ENCODE data around the gene GRIP1.
"Not testable (repeated sequence)": the region's sequence is repeated elsewhere in the genome, so short reads cannot be mapped to it uniquely, and the experiment has no call there.

The GRIP1 gene

DNA sequence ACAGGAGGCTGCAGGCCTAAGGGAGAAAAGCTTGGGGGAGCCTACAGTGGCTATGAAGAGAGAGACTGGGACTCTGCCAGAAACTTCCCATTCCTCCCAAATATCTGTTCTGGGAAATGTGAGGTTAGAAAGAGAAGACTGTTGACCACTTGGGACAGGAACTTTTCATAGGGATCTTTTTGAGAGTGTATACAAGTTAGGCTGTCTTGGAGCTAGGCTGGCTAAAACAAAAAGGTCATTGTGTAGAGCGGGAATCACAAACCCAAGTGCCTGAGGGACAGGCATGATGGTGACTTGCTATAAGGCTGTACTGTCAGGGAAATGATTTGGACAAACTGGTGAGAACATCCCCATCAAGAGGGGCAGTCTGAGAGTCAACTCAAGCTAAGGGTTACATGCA, 175.1 kb downstream of the GRIP1 start:
- DNase-seq (ENCODE audit: insufficient read length) (no peak), FAIRE-seq (no peak)
- TF ChIP-seq TAF1 (IDR thresholded peaks at IDR 0.05; ENCODE audit: borderline replicate concordance, low read depth, low read length) (no peak), POLR2A (IDR thresholded peaks at IDR 0.05; ENCODE audit: low read depth, low read length) (no peak), POLR2AphosphoS5 (IDR thresholded peaks at IDR 0.05; ENCODE audit: low read depth, low read length) (no peak)

DNA sequence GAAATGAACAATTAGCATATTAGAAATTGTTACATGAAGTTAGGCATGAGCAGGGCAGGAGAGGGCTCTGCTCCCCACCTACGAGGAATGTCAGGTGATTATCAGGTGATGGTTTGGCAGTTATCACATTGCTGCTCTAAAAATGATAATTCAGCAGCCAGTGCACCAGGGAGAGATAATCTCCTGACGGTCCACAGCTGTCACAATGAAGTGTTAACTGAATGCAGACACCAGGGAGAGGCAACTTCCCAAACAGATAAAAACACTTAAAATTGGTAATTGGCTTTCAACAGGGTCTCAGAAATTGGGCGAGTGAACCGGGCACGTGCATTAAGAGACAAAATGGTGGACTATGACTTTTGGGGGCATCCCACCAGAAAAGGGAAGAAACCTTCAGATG, 176.0 kb downstream of the GRIP1 start:
- no peak for TF ChIP-seq POLR2AphosphoS5 (IDR thresholded peaks at IDR 0.05; ENCODE audit: low read depth, low read length)
- TF ChIP-seq POLR2A (IDR thresholded peaks at IDR 0.05; ENCODE audit: low read depth, low read length), result no peak
- no peak for TF ChIP-seq TAF1 (IDR thresholded peaks at IDR 0.05; ENCODE audit: borderline replicate concordance, low read depth, low read length)
- FAIRE-seq, result no peak
- no peak for DNase-seq (ENCODE audit: insufficient read length)

DNA sequence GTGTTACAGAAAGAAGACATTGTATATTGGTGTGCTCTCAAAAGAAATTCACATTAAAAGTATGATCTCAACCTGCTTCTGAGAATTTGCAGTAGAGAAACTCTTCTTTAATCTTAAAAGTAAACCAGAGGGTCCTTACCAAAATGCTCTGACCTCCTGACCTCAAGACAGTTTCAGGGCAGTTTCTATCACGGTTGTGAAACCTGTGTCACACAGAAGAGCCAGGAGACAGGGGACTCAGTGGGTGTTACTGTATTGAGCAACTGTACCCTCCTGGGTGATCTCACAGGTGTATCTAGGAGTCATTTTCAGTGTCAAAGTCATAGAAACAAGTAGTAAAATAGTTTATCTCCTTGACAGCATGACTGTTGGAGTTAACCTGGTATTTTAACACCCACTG, 178.0 kb downstream of the GRIP1 start:
- FAIRE-seq, result peak; percentile 88
- no peak for TF ChIP-seq POLR2A (IDR thresholded peaks at IDR 0.05; ENCODE audit: low read depth, low read length)
- TF ChIP-seq POLR2AphosphoS5 (IDR thresholded peaks at IDR 0.05; ENCODE audit: low read depth, low read length), result no peak
- no peak for TF ChIP-seq TAF1 (IDR thresholded peaks at IDR 0.05; ENCODE audit: borderline replicate concordance, low read depth, low read length)

DNA sequence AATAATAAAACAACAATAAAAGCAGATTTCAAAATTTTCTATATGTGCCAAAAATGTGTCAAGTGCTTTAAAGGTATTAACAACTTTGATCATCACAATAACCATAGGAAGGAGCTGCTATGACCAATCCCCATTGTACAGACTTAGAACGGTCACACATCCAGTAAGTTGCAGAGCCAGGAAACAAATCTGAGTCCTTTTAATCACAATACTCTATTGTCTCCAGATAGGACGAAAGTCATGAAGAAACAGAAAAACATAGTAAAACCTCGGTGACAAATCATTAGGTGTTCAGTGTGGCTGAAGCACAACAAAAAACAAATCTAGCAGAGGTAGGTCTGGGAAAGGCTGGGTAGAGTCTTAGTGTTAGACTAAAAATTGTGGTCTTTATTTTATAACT, 178.8 kb downstream of the GRIP1 start:
- no peak for FAIRE-seq
- TF ChIP-seq POLR2AphosphoS5 (IDR thresholded peaks at IDR 0.05; ENCODE audit: low read depth, low read length) (no peak), POLR2A (IDR thresholded peaks at IDR 0.05; ENCODE audit: low read depth, low read length) (no peak), TAF1 (IDR thresholded peaks at IDR 0.05; ENCODE audit: borderline replicate concordance, low read depth, low read length) (no peak)
- DNase-seq (ENCODE audit: insufficient read length), result no peak

More for the DNA sequence above, 178.0 kb downstream of the GRIP1 start:
- peak; percentile 5 for DNase-seq (ENCODE audit: insufficient read length)

DNA sequence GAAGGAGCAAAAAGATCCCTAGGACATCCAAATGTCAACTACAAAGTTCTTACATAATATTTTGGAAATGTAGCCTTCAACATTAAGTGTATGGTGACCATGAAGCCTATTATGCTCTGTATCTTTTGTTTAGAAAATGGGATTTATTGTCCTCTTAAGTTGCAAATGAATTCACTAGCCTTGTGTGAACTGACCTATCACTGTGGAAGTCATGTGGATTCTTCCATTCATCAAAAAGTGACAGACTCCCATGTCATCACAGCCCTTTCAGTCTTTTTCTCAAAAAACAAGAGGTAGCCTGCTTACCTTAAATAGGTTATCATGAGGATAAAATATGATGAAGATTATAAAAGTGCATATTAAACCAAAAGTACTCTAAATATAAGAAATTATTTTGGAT, 179.9 kb downstream of the GRIP1 start:
- TF ChIP-seq POLR2AphosphoS5 (IDR thresholded peaks at IDR 0.05; ENCODE audit: low read depth, low read length) (no peak), TAF1 (IDR thresholded peaks at IDR 0.05; ENCODE audit: borderline replicate concordance, low read depth, low read length) (no peak), POLR2A (IDR thresholded peaks at IDR 0.05; ENCODE audit: low read depth, low read length) (no peak)
- no peak for DNase-seq (ENCODE audit: insufficient read length)
- no peak for FAIRE-seq

DNA sequence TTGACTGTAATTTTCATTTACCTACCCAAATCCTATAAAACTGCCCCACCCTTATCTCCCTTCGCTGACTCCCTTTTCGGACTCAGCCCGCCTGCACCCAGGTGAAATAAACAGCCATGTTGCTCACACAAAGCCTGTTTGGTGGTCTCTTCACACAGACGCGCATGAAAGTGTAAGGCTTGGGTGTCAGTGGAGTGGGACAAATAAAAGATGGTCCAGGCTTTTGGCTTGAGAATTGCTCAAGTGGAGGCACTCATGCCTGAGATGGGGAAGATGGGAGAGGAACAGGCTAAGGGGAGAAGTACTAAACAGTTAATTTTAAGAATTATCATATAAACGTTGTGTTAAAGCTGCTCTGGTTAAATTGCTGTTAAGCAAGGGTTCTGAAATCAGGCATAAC, 180.8 kb downstream of the GRIP1 start:
- not testable (repeated sequence) for FAIRE-seq; DNase-seq (ENCODE audit: insufficient read length)

DNA sequence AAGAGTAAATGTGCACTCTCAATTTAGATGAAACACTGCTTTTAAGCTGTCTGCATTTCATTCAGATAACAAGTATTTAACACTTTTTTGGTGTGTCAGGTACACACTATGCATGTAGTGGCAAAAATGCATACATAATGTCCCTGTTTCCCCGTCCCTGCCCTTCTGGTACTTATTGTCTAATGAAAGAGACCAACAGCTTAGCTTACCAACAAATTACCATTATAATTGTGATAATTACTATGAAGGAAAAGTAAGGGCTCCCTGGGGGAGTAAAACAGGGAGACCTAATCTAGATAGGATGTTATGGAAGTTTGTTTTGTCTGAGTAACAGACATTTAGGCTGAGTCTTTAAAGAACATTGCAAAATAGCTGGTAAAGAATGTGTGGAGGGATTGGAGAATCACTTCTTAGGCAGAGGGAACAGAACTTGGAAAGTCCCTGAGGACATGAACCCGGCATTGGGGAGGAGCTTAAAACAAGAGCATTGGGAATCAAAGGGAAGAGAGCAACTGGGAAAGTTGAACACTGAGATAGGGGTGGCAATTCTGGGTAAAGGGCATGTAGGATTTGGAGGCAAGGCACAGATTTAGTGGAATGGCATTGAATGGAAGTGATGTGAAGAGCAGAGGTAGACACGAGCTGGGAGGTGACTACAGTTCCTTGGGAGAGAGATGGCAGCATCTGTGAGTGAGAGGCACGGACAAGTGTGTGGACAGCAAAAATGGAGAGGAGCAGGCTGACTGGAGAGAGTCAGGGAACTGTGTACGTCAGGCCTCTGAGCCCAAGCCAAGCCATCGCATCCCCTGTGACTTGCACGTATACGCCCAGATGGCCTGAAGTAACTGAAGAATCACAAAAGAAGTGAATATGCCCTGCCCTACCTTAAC, 181.6 kb downstream of the GRIP1 start:
- DNase-seq (ENCODE audit: insufficient read length) (no peak), FAIRE-seq (no peak)
- no peak for TF ChIP-seq POLR2AphosphoS5 (IDR thresholded peaks at IDR 0.05; ENCODE audit: low read depth, low read length)
- TF ChIP-seq POLR2A (IDR thresholded peaks at IDR 0.05; ENCODE audit: low read depth, low read length), result no peak
- no peak for TF ChIP-seq TAF1 (IDR thresholded peaks at IDR 0.05; ENCODE audit: borderline replicate concordance, low read depth, low read length)

DNA sequence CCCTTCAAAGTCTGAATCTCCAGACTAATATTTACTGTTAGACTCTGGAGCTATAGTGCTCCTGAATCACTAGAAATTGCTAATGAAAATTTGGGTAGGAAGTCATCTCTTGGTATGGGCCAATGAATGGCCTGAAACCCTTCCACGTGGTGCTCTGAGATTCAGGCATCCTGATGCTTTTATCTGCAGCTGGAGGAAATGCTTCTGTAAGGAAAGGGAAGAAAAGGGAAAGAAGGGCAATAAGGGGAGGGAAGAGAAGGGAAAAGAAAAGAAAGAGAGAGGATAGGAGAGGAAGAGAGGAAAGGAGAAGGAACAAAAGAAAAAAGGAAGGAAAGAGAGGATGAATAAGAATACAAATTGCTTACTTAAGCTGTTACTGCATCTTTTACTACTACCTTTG, 182.3 kb downstream of the GRIP1 start:
- no peak for TF ChIP-seq POLR2AphosphoS5 (IDR thresholded peaks at IDR 0.05; ENCODE audit: low read depth, low read length)
- TF ChIP-seq TAF1 (IDR thresholded peaks at IDR 0.05; ENCODE audit: borderline replicate concordance, low read depth, low read length), result no peak
- no peak for TF ChIP-seq POLR2A (IDR thresholded peaks at IDR 0.05; ENCODE audit: low read depth, low read length)
- DNase-seq (ENCODE audit: insufficient read length) (no peak), FAIRE-seq (no peak)

DNA sequence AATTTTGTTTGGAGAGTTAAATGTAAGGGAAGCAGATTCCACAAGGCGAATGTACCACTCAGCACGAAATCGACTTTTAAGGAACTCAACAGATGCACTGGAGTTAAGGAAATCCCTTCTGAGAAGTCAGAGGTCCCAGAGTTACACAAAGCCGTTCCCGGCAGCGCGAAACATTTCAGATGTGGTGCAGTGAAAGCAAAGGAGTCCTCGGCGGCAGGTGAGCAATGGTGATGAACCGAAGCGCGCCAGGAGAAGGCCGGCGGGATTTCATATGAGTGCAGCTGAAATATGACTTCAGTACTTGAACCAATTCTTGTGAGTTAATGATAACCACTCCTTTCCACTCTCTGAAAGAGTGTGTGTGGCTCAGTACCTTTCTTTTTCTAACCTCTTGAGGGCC, 183.2 kb downstream of the GRIP1 start:
- DNase-seq (ENCODE audit: insufficient read length) (no peak), FAIRE-seq (no peak)
- TF ChIP-seq POLR2AphosphoS5 (IDR thresholded peaks at IDR 0.05; ENCODE audit: low read depth, low read length) (no peak), TAF1 (IDR thresholded peaks at IDR 0.05; ENCODE audit: borderline replicate concordance, low read depth, low read length) (no peak), POLR2A (IDR thresholded peaks at IDR 0.05; ENCODE audit: low read depth, low read length) (no peak)

DNA sequence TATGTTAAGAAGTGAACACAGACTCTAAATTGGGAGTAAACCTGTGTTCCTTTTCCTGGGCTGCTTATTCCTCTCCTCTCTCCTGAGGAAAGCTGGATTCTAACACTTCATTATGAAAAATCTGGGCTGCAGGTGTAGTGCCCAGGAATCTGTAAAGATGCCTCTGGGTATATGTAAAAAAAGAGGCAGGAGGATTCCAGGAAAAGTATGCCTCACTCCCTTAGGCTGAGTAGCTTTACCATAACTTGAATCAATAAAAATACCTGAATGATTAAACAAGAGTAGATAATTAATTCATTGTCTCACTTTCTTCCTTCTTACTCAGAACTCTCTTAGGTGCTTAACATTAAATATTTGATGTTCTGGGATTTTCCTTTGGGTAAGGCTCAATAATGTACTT, 185.1 kb downstream of the GRIP1 start:
- FAIRE-seq, result no peak
- TF ChIP-seq POLR2AphosphoS5 (IDR thresholded peaks at IDR 0.05; ENCODE audit: low read depth, low read length), result no peak
- TF ChIP-seq POLR2A (IDR thresholded peaks at IDR 0.05; ENCODE audit: low read depth, low read length), result no peak
- TF ChIP-seq TAF1 (IDR thresholded peaks at IDR 0.05; ENCODE audit: borderline replicate concordance, low read depth, low read length), result no peak
- DNase-seq (ENCODE audit: insufficient read length), result no peak

DNA sequence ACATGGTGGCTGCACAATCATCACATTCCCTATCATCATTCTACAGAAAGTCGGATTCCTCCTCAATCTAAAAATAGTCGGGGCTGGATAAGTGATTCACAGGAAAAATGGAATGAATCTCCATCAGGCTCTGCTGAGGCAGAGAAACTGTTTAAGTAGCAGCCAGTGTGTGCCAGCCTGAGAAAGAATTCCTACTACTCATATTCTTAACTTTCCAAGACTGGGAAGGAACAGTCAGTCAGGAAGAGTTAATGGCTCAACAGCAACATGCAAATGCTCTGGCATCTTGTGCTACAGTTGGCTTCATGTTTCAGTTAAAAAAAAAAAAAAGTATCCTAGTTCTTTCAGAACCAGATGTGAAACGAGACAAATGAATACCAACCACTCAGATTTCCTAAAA, 187.0 kb downstream of the GRIP1 start:
- no peak for FAIRE-seq
- DNase-seq (ENCODE audit: insufficient read length), result no peak
- TF ChIP-seq POLR2A (IDR thresholded peaks at IDR 0.05; ENCODE audit: low read depth, low read length) (no peak), TAF1 (IDR thresholded peaks at IDR 0.05; ENCODE audit: borderline replicate concordance, low read depth, low read length) (no peak), POLR2AphosphoS5 (IDR thresholded peaks at IDR 0.05; ENCODE audit: low read depth, low read length) (no peak)

DNA sequence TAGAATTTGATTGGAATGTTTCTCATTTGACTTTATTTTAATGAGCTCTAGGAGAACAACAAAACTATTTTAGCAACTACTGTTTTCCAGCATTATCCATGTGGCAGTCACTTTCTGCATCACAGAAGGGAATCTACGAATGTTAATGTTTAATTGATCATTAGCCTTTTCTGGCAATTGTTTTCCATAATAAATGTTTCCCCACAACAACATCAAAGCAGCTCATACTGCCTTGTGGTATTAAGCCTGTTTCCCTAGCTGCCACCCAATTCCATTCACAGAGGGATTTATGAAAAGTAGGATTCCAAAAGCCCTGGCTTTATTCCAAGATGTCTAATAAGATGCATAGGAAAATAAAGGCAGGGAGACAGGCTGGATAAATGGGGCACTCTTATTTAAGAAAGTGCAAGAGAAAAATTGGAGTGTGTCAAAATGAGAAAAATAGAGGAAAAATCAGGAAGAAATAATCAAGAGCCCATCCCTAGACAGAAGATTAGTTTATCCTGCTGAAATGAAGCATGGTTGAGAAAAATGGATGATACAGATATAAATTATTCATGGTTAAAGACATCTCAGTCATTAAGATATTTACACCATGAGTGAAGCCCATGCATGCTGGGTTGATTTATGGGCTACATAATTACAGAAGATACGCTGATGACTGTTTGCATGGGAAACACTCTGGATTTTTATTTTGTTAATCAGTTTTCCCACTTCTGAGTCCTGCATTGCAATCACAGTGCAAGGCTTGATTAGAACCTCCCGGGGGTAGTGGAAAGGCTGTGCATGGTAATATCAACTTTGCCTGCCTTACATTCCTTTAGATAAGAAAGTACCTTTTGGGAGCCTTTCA, 196.3 kb downstream of the GRIP1 start:
- FAIRE-seq (no peak), DNase-seq (ENCODE audit: insufficient read length) (no peak)
- TF ChIP-seq POLR2AphosphoS5 (IDR thresholded peaks at IDR 0.05; ENCODE audit: low read depth, low read length) (no peak), POLR2A (IDR thresholded peaks at IDR 0.05; ENCODE audit: low read depth, low read length) (no peak), TAF1 (IDR thresholded peaks at IDR 0.05; ENCODE audit: borderline replicate concordance, low read depth, low read length) (no peak)
